Suprapubic skin (tissue), 3 donors: ENCODE results near the gene RPTOR.

Experiments
- POLR2AphosphoS5 ChIP-seq, 3 donors: sonication (generic); formaldehyde crosslinking; IDR thresholded peaks; one replicate each; pipeline ENCODE4 v1.6.1; 2017; ENCODE audit warnings: antibody characterized with exemption in 3 of 3
- TF ChIP-seq, protein P1 (sequence below), 2 donors: fragments of 200-600 bp in 1 of 2; fragments of 450-650 bp in 1 of 2; sonication (generic) in 1 of 2; IDR thresholded peaks; one replicate each; pipeline ENCODE4 v1.5.1; 2016 to 2019; ENCODE audit warnings: antibody characterized with exemption in 2 of 2, mild to moderate bottlenecking in 1 of 2, moderate library complexity in 1 of 2

- TF ChIP-seq POLR2AphosphoS5 (IDR thresholded peaks at IDR 0.05) = no peak
- TF ChIP-seq, protein P1, sequence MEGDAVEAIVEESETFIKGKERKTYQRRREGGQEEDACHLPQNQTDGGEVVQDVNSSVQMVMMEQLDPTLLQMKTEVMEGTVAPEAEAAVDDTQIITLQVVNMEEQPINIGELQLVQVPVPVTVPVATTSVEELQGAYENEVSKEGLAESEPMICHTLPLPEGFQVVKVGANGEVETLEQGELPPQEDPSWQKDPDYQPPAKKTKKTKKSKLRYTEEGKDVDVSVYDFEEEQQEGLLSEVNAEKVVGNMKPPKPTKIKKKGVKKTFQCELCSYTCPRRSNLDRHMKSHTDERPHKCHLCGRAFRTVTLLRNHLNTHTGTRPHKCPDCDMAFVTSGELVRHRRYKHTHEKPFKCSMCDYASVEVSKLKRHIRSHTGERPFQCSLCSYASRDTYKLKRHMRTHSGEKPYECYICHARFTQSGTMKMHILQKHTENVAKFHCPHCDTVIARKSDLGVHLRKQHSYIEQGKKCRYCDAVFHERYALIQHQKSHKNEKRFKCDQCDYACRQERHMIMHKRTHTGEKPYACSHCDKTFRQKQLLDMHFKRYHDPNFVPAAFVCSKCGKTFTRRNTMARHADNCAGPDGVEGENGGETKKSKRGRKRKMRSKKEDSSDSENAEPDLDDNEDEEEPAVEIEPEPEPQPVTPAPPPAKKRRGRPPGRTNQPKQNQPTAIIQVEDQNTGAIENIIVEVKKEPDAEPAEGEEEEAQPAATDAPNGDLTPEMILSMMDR (IDR thresholded peaks at IDR 0.05) = no peak
Observed at GRCh38 chr17:80979547-80980378, 435.1 kb downstream of the RPTOR start.
